Coronary artery (tissue), 2 donors: ENCODE data around the gene ABR.

Experiments
- DNase-seq: peaks from one replicate; pipeline ENCODE4 v3.0.0-alpha.2; 2017; ENCODE audit warnings: low spot score
- H3K27ac ChIP-seq, 2 donors: fragments of 200-600 bp; sonication (generic); one replicate each; pipeline ENCODE4 v1.5.1; 2016 to 2019
- H3K4me3 ChIP-seq: fragments of 200-600 bp; sonication (generic); 2 replicates; pipeline ENCODE4 v1.5.1; 2016; ENCODE audit warnings: mild to moderate bottlenecking, moderate library complexity
- CTCF ChIP-seq: fragments of 200-600 bp; sonication (generic); IDR thresholded peaks from one replicate; pipeline ENCODE4 v1.5.1; 2019; ENCODE audit warnings: antibody characterized with exemption

ABR gene

DNA sequence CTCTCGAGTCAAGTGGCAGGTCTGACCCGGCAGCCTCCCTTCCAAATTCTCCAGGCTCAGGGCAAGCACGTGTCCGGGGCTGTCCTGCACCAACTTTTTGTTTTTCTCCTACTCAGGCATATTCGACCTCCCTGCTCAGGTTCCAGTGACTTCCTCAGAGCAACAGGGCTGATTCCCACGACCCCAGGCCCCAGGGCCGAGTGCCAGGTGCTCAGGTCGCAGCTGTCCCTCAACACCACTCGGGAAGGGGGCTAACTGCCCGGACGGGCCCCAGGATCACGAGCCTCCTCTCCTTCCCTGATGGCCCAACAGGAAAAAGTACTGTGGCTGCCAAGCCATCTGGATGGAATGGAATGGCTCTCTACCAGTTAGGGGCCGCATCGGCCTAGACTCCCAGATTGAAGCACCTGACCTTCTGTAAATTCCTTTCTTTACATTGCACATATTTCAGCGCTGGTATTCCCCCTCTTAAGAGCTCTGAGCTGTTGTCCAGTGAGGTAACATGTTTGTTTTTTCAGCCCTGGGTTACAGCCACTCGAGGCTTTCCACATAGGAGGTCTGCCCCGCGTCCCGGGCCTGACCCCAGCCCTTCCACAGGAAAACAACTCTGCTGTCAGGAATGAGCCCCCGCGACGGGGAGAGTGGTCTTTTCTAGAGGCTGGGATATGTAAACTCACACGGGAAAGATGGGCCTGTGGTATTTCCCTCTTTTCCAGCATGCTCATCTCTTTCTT, 225.2 kb downstream of the ABR start:
- TF ChIP-seq CTCF: no peak
- peak overlapping the region; percentile 26 to 65 for H3K27ac ChIP-seq
- DNase-seq: no peak

DNA sequence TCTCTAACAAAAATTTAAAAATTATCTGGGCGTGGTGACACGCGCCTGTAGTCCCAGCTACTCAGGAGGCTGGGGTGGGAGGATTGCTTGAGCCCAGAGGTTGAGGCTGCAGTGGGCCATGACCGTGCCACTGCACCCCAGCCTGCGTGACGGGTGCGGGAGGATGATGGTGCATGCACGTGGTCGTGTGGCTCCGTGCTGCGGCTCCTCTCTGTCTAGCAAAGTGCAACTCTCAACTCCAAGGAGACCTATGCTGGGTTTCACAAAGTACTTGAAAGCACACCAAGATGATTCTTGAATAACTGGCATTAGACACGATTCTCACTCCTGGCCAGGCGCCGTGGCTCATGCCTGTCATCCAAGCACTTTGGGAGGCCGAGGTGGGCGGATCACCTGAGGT, 226.0 kb downstream of the ABR start:
- no peak for DNase-seq
- Histone ChIP-seq H3K27ac (peak overlapping the region in 1 of 2 donors; percentile 22), H3K4me3 (no peak overlapping the region)
- no peak for TF ChIP-seq CTCF

More for the DNA sequence above, 225.2 kb downstream of the ABR start:
- H3K4me3 ChIP-seq: no peak overlapping the region
